Endothelial cell of umbilical vein (primary cell): ENCODE measurements around the gene EFR3B. TPM values are rescaled to one million over a fixed set of nuclear protein-coding genes. Genes with fewer than 3 reads are reported as not detected.

Source experiments
- BruUV-seq: library from RNA; stranded (reverse); fragments of 400-500 nt; replicated peaks from 2 replicates; lab custom pipeline; 2021; lab: Mats Ljungman, UMichigan
- CTCF ChIA-PET: fragments of 300-600, 350-600 bp; sonication (Branson Sonifier 250); formaldehyde crosslinking; loops from one replicate; lab custom pipeline; 2021; ENCODE audit warnings: antibody characterized with exemption, inconsistent platforms; lab: Charles Lee
- POLR2A ChIA-PET: fragments of 300-600, 350-600 bp; sonication (Branson Sonifier 250); formaldehyde crosslinking; loops from one replicate; lab custom pipeline; 2021; ENCODE audit warnings: antibody characterized with exemption, inconsistent platforms; lab: Charles Lee
- DNase-seq: peaks from one replicate; pipeline ENCODE4 v3.0.0-alpha.2; 2011; ENCODE audit warnings: low read depth, low spot score
- FAIRE-seq: peaks from 2 replicates; lab custom pipeline; 2011; peaks lifted over from hg19 to GRCh38; lab: Jason Lieb, UNC
- H2AFZ ChIP-seq: 2 replicates; pipeline ENCODE4 v1.6.0; 2012; ENCODE audit warnings: low read depth, low read length, control low read depth, inconsistent platforms
- H3K27ac ChIP-seq: 2 replicates; pipeline ENCODE4 v1.5.1; 2011; ENCODE audit warnings: low read depth, mild to moderate bottlenecking, control low read depth, low read length, moderate library complexity; ENCODE audit not compliant: insufficient read depth
- H3K27me3 ChIP-seq, 2 experiments: 2 replicates each; pipeline versions ENCODE4 v1.6.0 to v1.6.1; 2011; ENCODE audit warnings: low read length in 2 of 2, mixed read lengths in 1 of 2; ENCODE audit not compliant: control insufficient read depth in 2 of 2, insufficient read depth in 2 of 2
- H3K36me3 ChIP-seq, 2 experiments: 2 replicates in 1 of 2; 3 replicates in 1 of 2; pipeline ENCODE4 v1.5.1; 2011; ENCODE audit warnings: low read length in 2 of 2, mild to moderate bottlenecking in 1 of 2, moderate library complexity in 1 of 2; ENCODE audit not compliant: control insufficient read depth in 2 of 2, insufficient read depth in 2 of 2; ENCODE audit errors: extremely low read depth in 1 of 2
- H3K4me1 ChIP-seq: 3 replicates; pipeline ENCODE4 v1.5.1; 2011; ENCODE audit warnings: mild to moderate bottlenecking, low read length; ENCODE audit not compliant: control insufficient read depth, insufficient read depth; ENCODE audit errors: extremely low read depth
- H3K4me2 ChIP-seq: 2 replicates; pipeline ENCODE4 v1.6.1; 2011; ENCODE audit warnings: low read length, control low read depth, mixed read lengths; ENCODE audit not compliant: insufficient read depth
- H3K4me3 ChIP-seq, 3 experiments: fragments of 200-600 bp in 1 of 3; sonication (generic), shearing (Covaris generic) in 1 of 3; replicated peaks in 1 of 3; 2 replicates each; pipeline ENCODE4 v1.5.1; 2011 to 2016; ENCODE audit warnings: control low read depth in 3 of 3, low read length in 3 of 3, mild to moderate bottlenecking in 2 of 3, inconsistent platforms in 1 of 3, low read depth in 1 of 3, moderate library complexity in 1 of 3; ENCODE audit not compliant: insufficient read depth in 1 of 3
- H3K79me2 ChIP-seq: 2 replicates; pipeline ENCODE4 v1.6.0; 2012; ENCODE audit warnings: low read length, inconsistent platforms; ENCODE audit not compliant: control insufficient read depth, insufficient read depth
- H3K9ac ChIP-seq: replicated peaks from 2 replicates; pipeline ENCODE3; 2011; ENCODE audit warnings: low read length, control low read depth; ENCODE audit not compliant: insufficient read depth; ENCODE audit errors: extremely low read depth
- H3K9me1 ChIP-seq: replicated peaks from 3 replicates; pipeline ENCODE4 v1.6.0; 2011; ENCODE audit warnings: mild to moderate bottlenecking, low read length; ENCODE audit not compliant: control insufficient read depth, insufficient read depth; ENCODE audit errors: extremely low read depth
- H3K9me3 ChIP-seq: replicated peaks from 2 replicates; pipeline ENCODE4 v1.5.1; 2012; ENCODE audit warnings: low read length, inconsistent platforms; ENCODE audit not compliant: control insufficient read depth, insufficient read depth
- H4K20me1 ChIP-seq: replicated peaks from 2 replicates; pipeline ENCODE3; 2011; ENCODE audit warnings: mild to moderate bottlenecking, low read length; ENCODE audit not compliant: control insufficient read depth, insufficient read depth; ENCODE audit errors: extremely low read depth
- CTCF ChIP-seq, 2 donors: IDR thresholded peaks; 1 replicate in 1 of 2; 2 replicates in 1 of 2; pipeline ENCODE4 v1.5.1; 2011; ENCODE audit warnings: low read length in 2 of 2, mild to moderate bottlenecking in 2 of 2, moderate library complexity in 2 of 2, control low read depth in 1 of 2, inconsistent platforms in 1 of 2, low read depth in 1 of 2; ENCODE audit not compliant: insufficient read depth in 1 of 2; ENCODE audit errors: extremely low read depth in 1 of 2
- EZH2 ChIP-seq: IDR thresholded peaks from 2 replicates; pipeline ENCODE4 v1.6.1; 2012; ENCODE audit warnings: borderline replicate concordance, low read depth, mild to moderate bottlenecking, moderate library complexity, low read length, inconsistent platforms; ENCODE audit not compliant: severe bottlenecking
- FOS ChIP-seq: IDR thresholded peaks from 2 replicates; pipeline ENCODE4 v1.6.1; 2011; ENCODE audit warnings: mild to moderate bottlenecking, low read length, moderate library complexity, borderline replicate concordance; ENCODE audit not compliant: insufficient read depth
- GATA2 ChIP-seq: IDR thresholded peaks from 2 replicates; pipeline ENCODE4 v1.7.0; 2011; ENCODE audit warnings: low read depth, mild to moderate bottlenecking, moderate library complexity, mixed read lengths, low read length; ENCODE audit not compliant: insufficient read length, insufficient read depth
- JUN ChIP-seq: IDR thresholded peaks from 2 replicates; pipeline ENCODE4 v1.6.1; 2011; ENCODE audit warnings: borderline replicate concordance, low read depth; ENCODE audit not compliant: insufficient read length, insufficient read depth
- MAX ChIP-seq: IDR thresholded peaks from 2 replicates; pipeline ENCODE4 v1.6.1; 2011; ENCODE audit not compliant: insufficient read depth, insufficient read length
- MYC ChIP-seq: IDR thresholded peaks from one replicate; pipeline ENCODE4 v1.6.1; 2011; ENCODE audit warnings: mild to moderate bottlenecking, low read depth, low read length
- POLR2A ChIP-seq: IDR thresholded peaks from 2 replicates; pipeline ENCODE4 v1.6.1; 2012; ENCODE audit warnings: low read depth, mild to moderate bottlenecking, control low read depth, low read length
- POLR2AphosphoS5 ChIP-seq: IDR thresholded peaks from 2 replicates; pipeline ENCODE4 v1.6.1; 2012; ENCODE audit warnings: low read depth, mild to moderate bottlenecking, control low read depth, low read length, moderate library complexity; ENCODE audit not compliant: insufficient read depth
- dilution Hi-C: fragments of 300-500 bp; cut with MboI; formaldehyde crosslinking; loops from one replicate; pipeline ENCODE4 v1.15.0; 2019; ENCODE audit warnings: low sequenced_read_pairs; ENCODE audit not compliant: extremely low pct_ligation_motif_present
- intact Hi-C: fragments of 100-400 bp; cut with micrococcal nuclease; formaldehyde crosslinking; loops from one replicate; pipeline ENCODE4 v1.10.0; 2022
- polyA plus RNA-seq, 4 experiments: library from polyadenylated mRNA; depleted of rRNA in 3 of 4; stranded (reverse) in 3 of 4; unstranded in 1 of 4; fragments of >200 nt; gene quantifications; 2 replicates each; pipeline versions ENCODE4 v1.2.1 to v1.2.3, GENCODE V29; 2011 to 2012; ENCODE audit warnings: missing spikeins in 1 of 4
- total RNA-seq: library from RNA; stranded (reverse); gene quantifications from 2 replicates; pipeline ENCODE4 v1.2.3, GENCODE V29; 2021

EFR3B gene
- total and polyA plus RNA-seq, 2 donors (not counting 3 experiments of a cell fraction or from before 2014, with no cell fraction given), result 0.15 to 0.77 TPM

- Histone ChIP-seq H3K27ac (no peak overlapping the region), H3K9me3 (no peaks in the 10 kb centered on the region), H2AFZ (no peak overlapping the region), H3K36me3 (no peaks in the 10 kb centered on the region), H3K4me3 (no peak overlapping the region), H3K4me1 (no peaks in the 10 kb centered on the region), H3K9ac (no peak overlapping the region), H4K20me1 (no peaks in the 10 kb centered on the region), H3K27me3 (peaks cover 3 to 6% of the 10 kb centered on the region in 2 experiments), H3K9me1 (no peaks in the 10 kb centered on the region), H3K79me2 (no peaks in the 10 kb centered on the region), H3K4me2 (no peak overlapping the region)
- FAIRE-seq (no peak), DNase-seq (no peak)
- dilution Hi-C loops (no loop called here), intact Hi-C loops (no loop called here)
- ChIA-PET CTCF (interaction anchor here (1.8 to 2.4 kb wide), 2 partner anchors 18 to 136 kb away, joined by 5 to 9 read pairs; no protein-coding TSS in a partner anchor), POLR2A (no interaction called here)
- BruUV-seq, result no TSS peak
- TF ChIP-seq JUN (no peak), MAX (no peak), EZH2 (no peak), POLR2A (no peak), MYC (no peak), FOS (no peak), GATA2 (no peak), POLR2AphosphoS5 (no peak), CTCF (IDR thresholded peaks at IDR 0.05; ENCODE audit: extremely low read depth in 1 of 2, insufficient read depth in 1 of 2, low read depth in 1 of 2, low read length in 2 of 2) (no peak)
These were observed 48.3 kb upstream of the EFR3B start for GRCh38 chr2:24993406-24994145.
